H9 (cell line): Measurements from ENCODE around the gene TSPAN9. TPM values are rescaled to one million over a fixed set of nuclear protein-coding genes. Genes with fewer than 3 reads are reported as not detected.

ENCODE experiments used
- DNase-seq: peaks from one replicate; pipeline ENCODE4 v3.0.0-alpha.2; 2017
- H2AFZ ChIP-seq: one replicate; pipeline ENCODE4 v1.6.1; 2013; ENCODE audit warnings: mild to moderate bottlenecking, low read length, control low read depth, moderate library complexity
- H2AK5ac ChIP-seq: 2 replicates; pipeline ENCODE4 v1.6.1; 2013; ENCODE audit warnings: low read length, control low read depth, mixed read lengths; ENCODE audit not compliant: insufficient read length
- H2BK120ac ChIP-seq: one replicate; pipeline ENCODE4 v1.6.1; 2013; ENCODE audit warnings: low read depth, mild to moderate bottlenecking, low read length, control low read depth, inconsistent platforms; ENCODE audit not compliant: poor library complexity, severe bottlenecking
- H2BK12ac ChIP-seq: 2 replicates; pipeline ENCODE4 v1.6.1; 2013; ENCODE audit warnings: low read length, control low read depth, mixed read lengths, low read depth; ENCODE audit not compliant: insufficient read length
- H2BK15ac ChIP-seq: 2 replicates; pipeline ENCODE4 v1.6.1; 2013; ENCODE audit warnings: low read depth, low read length, control low read depth
- H2BK20ac ChIP-seq: one replicate; pipeline ENCODE4 v1.6.1; 2013; ENCODE audit warnings: low read depth, mild to moderate bottlenecking, low read length, control low read depth, inconsistent platforms; ENCODE audit not compliant: poor library complexity, severe bottlenecking
- H2BK5ac ChIP-seq: 2 replicates; pipeline ENCODE4 v1.6.1; 2013; ENCODE audit warnings: low read length, control low read depth, mixed read lengths; ENCODE audit not compliant: insufficient read length
- H3K14ac ChIP-seq: 2 replicates; pipeline ENCODE4 v1.6.1; 2013; ENCODE audit warnings: low read length, control low read depth; ENCODE audit not compliant: insufficient read depth
- H3K18ac ChIP-seq: 2 replicates; pipeline ENCODE4 v1.6.1; 2013; ENCODE audit warnings: low read depth, mild to moderate bottlenecking, mixed read lengths, low read length, control low read depth; ENCODE audit not compliant: insufficient read length
- H3K23ac ChIP-seq: 2 replicates; pipeline ENCODE4 v1.6.1; 2013; ENCODE audit warnings: low read length, control low read depth, mixed read lengths, low read depth; ENCODE audit not compliant: insufficient read length
- H3K23me2 ChIP-seq: 2 replicates; pipeline ENCODE4 v1.6.1; 2013; ENCODE audit warnings: low read depth, mild to moderate bottlenecking, mixed read lengths, low read length, control low read depth; ENCODE audit not compliant: insufficient read length, poor library complexity, severe bottlenecking
- H3K27ac ChIP-seq: 2 replicates; pipeline ENCODE4 v1.5.1; 2013; ENCODE audit warnings: low read length, control low read depth, mixed read lengths, low read depth; ENCODE audit not compliant: insufficient read length
- H3K27me3 ChIP-seq: 2 replicates; pipeline ENCODE4 v1.6.1; 2013; ENCODE audit warnings: low read length, control low read depth, inconsistent platforms; ENCODE audit not compliant: insufficient read depth
- H3K4ac ChIP-seq: 2 replicates; pipeline ENCODE4 v1.6.1; 2013; ENCODE audit warnings: low read depth, mild to moderate bottlenecking, control low read depth, inconsistent platforms, low read length, moderate library complexity
- H3K4me1 ChIP-seq: 2 replicates; pipeline ENCODE4 v1.6.1; 2013; ENCODE audit warnings: low read length, control low read depth, inconsistent platforms; ENCODE audit not compliant: insufficient read depth
- H3K4me2 ChIP-seq: 2 replicates; pipeline ENCODE4 v1.6.1; 2013; ENCODE audit warnings: low read length, control low read depth, mixed read lengths; ENCODE audit not compliant: insufficient read length, insufficient read depth
- H3K56ac ChIP-seq: 2 replicates; pipeline ENCODE4 v1.6.1; 2013; ENCODE audit warnings: low read depth, mild to moderate bottlenecking, mixed read lengths, low read length, control low read depth; ENCODE audit not compliant: insufficient read length
- H3K79me1 ChIP-seq: 2 replicates; pipeline ENCODE4 v1.6.1; 2013; ENCODE audit warnings: low read depth, mild to moderate bottlenecking, moderate library complexity, low read length, control low read depth, inconsistent platforms; ENCODE audit not compliant: insufficient read depth, poor library complexity, severe bottlenecking
- H3K79me2 ChIP-seq: 2 replicates; pipeline ENCODE4 v1.6.1; 2013; ENCODE audit warnings: low read length, control low read depth, inconsistent platforms; ENCODE audit not compliant: insufficient read depth
- H3K9ac ChIP-seq: 2 replicates; pipeline ENCODE4 v1.6.1; 2013; ENCODE audit warnings: low read length, control low read depth, mixed read lengths; ENCODE audit not compliant: insufficient read length; ENCODE audit errors: extremely low read depth
- H3K9me3 ChIP-seq: one replicate; pipeline ENCODE4 v1.6.1; 2013; ENCODE audit warnings: low read depth, low read length, inconsistent platforms; ENCODE audit not compliant: control insufficient read depth
- H3T11ph ChIP-seq: one replicate; pipeline ENCODE4 v1.6.1; 2013; ENCODE audit warnings: mild to moderate bottlenecking, low read length, control low read depth, inconsistent platforms
- H4K20me1 ChIP-seq: one replicate; pipeline ENCODE4 v1.6.1; 2013; ENCODE audit not compliant: control insufficient read depth, insufficient read length, insufficient read depth
- H4K5ac ChIP-seq: 2 replicates; pipeline ENCODE4 v1.6.1; 2013; ENCODE audit warnings: low read depth, mild to moderate bottlenecking, mixed read lengths, low read length, control low read depth; ENCODE audit not compliant: insufficient read length
- H4K8ac ChIP-seq: replicated peaks from 2 replicates; pipeline ENCODE4 v1.6.1; 2013; ENCODE audit warnings: low read length, control low read depth, mixed read lengths, low read depth; ENCODE audit not compliant: insufficient read length
- H4K91ac ChIP-seq: 2 replicates; pipeline ENCODE4 v1.6.1; 2013; ENCODE audit warnings: low read depth, mild to moderate bottlenecking, moderate library complexity, mixed read lengths, low read length, control low read depth; ENCODE audit not compliant: insufficient read length
- H3K27ac Mint-ChIP-seq, 3 experiments: 2 replicates in 2 of 3; 3 replicates in 1 of 3; pipeline ENCODE4 v1.8.0; 2020 to 2021; ENCODE audit warnings: mixed read lengths in 3 of 3, mild to moderate bottlenecking in 1 of 3, moderate library complexity in 1 of 3
- H3K27me3 Mint-ChIP-seq: 2 replicates; pipeline ENCODE4 v1.8.0; 2021; ENCODE audit warnings: low read depth, mild to moderate bottlenecking, moderate library complexity, mixed read lengths
- H3K36me3 Mint-ChIP-seq, 3 experiments: 2 replicates in 2 of 3; 3 replicates in 1 of 3; pipeline ENCODE4 v1.8.0; 2020 to 2021; ENCODE audit warnings: low read depth in 3 of 3, mixed read lengths in 3 of 3; ENCODE audit not compliant: insufficient read depth in 1 of 3
- H3K4me1 Mint-ChIP-seq, 2 experiments: 2 replicates each; pipeline ENCODE4 v1.8.0; 2020; ENCODE audit warnings: mixed read lengths in 2 of 2
- H3K4me3 Mint-ChIP-seq, 2 experiments: 2 replicates in 1 of 2; 3 replicates in 1 of 2; pipeline ENCODE4 v1.8.0; 2020 to 2021; ENCODE audit warnings: mild to moderate bottlenecking in 2 of 2, mixed read lengths in 2 of 2, moderate library complexity in 1 of 2
- H3K9me3 Mint-ChIP-seq, 2 experiments: 2 replicates in 1 of 2; 3 replicates in 1 of 2; pipeline ENCODE4 v1.8.0; 2020; ENCODE audit warnings: mild to moderate bottlenecking in 2 of 2, mixed read lengths in 2 of 2, moderate library complexity in 1 of 2
- WGBS: extraction: QIAGEN DNeasy Blood & Tissue Kit; methylation state at CpG from one replicate; pipeline ENCODE4 v1.1.7; 2013; ENCODE audit warnings: missing lambda C conversion rate, low lambda C conversion rate, mixed read lengths; ENCODE audit not compliant: insufficient read length; ENCODE audit errors: extremely low coverage; 5-methylcytosine and 5-hydroxymethylcytosine counted together
- total RNA-seq: library from RNA; stranded (reverse); gene quantifications from 2 replicates; pipeline ENCODE4 v1.2.1, GENCODE V29; 2021
- TF ChIP-seq, protein P1 (sequence below): fragments of 200-600 bp; sonication (generic); conservative IDR thresholded peaks from 3 replicates; pipeline ENCODE4 v1.8.0; 2021; ENCODE audit warnings: antibody characterized with exemption, mild to moderate bottlenecking

Gene TSPAN9
- total RNA-seq, 1 experiment from 2014 or later = 19.0 TPM

DNA sequence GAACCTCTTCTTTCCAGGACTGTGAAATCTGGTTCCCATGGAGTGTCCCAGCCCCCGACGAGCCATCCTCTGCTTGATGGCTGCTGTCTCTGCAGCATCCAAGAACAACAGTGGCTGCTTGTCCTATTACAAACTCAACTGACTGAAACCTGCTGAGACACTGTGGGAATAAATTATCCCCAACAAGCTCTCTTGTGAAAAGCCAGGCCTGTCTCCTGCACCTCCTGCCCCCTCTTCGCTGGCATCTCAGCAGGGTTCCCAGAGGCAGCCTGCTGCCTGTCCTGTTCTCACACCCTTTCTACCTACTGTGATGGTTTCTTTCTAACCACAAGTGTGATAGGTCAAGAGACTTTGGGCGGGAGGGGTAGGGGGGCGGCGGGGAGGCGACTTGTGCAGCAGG, 180.2 kb downstream of the TSPAN9 start:
- H3K18ac ChIP-seq = no peak overlapping the region
- no peak overlapping the region for H3K4me2 ChIP-seq
- H4K91ac ChIP-seq = no peak overlapping the region
- H4K8ac ChIP-seq = no peak overlapping the region
- no CpG with 5 or more reads among the region's 7 CpGs for WGBS
- H3K4me1 ChIP-seq = no peaks in the 10 kb centered on the region
- TF ChIP-seq, protein P1, sequence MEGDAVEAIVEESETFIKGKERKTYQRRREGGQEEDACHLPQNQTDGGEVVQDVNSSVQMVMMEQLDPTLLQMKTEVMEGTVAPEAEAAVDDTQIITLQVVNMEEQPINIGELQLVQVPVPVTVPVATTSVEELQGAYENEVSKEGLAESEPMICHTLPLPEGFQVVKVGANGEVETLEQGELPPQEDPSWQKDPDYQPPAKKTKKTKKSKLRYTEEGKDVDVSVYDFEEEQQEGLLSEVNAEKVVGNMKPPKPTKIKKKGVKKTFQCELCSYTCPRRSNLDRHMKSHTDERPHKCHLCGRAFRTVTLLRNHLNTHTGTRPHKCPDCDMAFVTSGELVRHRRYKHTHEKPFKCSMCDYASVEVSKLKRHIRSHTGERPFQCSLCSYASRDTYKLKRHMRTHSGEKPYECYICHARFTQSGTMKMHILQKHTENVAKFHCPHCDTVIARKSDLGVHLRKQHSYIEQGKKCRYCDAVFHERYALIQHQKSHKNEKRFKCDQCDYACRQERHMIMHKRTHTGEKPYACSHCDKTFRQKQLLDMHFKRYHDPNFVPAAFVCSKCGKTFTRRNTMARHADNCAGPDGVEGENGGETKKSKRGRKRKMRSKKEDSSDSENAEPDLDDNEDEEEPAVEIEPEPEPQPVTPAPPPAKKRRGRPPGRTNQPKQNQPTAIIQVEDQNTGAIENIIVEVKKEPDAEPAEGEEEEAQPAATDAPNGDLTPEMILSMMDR = no peak
- no peak overlapping the region for H3K4ac ChIP-seq
- no peak overlapping the region for H3K14ac ChIP-seq
- H3K9me3 ChIP-seq = no peaks in the 10 kb centered on the region
- H2AK5ac ChIP-seq = no peak overlapping the region
- DNase-seq = no peak
- H3K9me3 Mint-ChIP-seq = no peaks in the 10 kb centered on the region
- no peaks in the 10 kb centered on the region for H3K79me1 ChIP-seq
- H3K56ac ChIP-seq = no peak overlapping the region
- H3K27ac ChIP-seq = no peak overlapping the region
- no peaks in the 10 kb centered on the region for H4K20me1 ChIP-seq
- no peak overlapping the region for H3K23ac ChIP-seq
- H3T11ph ChIP-seq = no peak overlapping the region
- H3K36me3 Mint-ChIP-seq = no peaks in the 10 kb centered on the region; a peak in 1 of 7 replicates
- no peaks in the 10 kb centered on the region for H3K23me2 ChIP-seq
- no peaks in the 10 kb centered on the region for H3K79me2 ChIP-seq
- H3K4me3 Mint-ChIP-seq = no peak overlapping the region
- H3K27me3 ChIP-seq = no peaks in the 10 kb centered on the region
- no peak overlapping the region for H2BK12ac ChIP-seq
- no peak overlapping the region for H2BK20ac ChIP-seq
- no peak overlapping the region for H3K27ac Mint-ChIP-seq
- no peak overlapping the region for H2BK5ac ChIP-seq
- no peak overlapping the region for H2AFZ ChIP-seq
- H3K27me3 Mint-ChIP-seq = no peaks in the 10 kb centered on the region
- no peak overlapping the region for H2BK15ac ChIP-seq
- peaks cover 37 to 49% of the 10 kb centered on the region in 2 experiments for H3K4me1 Mint-ChIP-seq
- H4K5ac ChIP-seq = no peak overlapping the region
- no peak overlapping the region for H2BK120ac ChIP-seq
- H3K9ac ChIP-seq = no peak overlapping the region
